Hematopoietic multipotent progenitor cell treated with erythropoietin and hydrocortisone succinate and interleukin-3 and kit ligand, for 17 days (in vitro differentiated cells): ENCODE measurements around the gene TANC1.

ENCODE experiments used
- DNase-seq: peaks from one replicate; pipeline ENCODE4 v3.0.0-alpha.2; 2015; ENCODE audit warnings: low spot score

Gene TANC1

DNA sequence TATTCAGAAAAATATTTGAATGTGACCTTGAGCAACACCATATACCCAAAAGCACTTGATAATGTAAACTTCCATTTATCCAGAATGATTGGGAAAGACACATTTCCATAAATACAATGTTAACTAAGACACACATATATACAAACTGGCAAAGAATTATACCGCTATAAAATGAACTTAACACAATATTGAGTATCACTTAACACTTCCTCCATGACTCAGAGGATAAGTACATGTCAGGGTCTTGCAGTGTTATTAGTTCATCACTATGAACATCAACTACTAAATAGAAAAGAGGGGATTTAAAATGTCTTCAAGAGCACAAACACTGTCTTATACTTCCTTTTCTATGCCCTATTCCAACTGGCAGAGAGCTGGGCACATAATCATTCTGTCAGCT lies 299.5 kb downstream of the TANC1 start:
- DNase-seq, result no peak

DNA sequence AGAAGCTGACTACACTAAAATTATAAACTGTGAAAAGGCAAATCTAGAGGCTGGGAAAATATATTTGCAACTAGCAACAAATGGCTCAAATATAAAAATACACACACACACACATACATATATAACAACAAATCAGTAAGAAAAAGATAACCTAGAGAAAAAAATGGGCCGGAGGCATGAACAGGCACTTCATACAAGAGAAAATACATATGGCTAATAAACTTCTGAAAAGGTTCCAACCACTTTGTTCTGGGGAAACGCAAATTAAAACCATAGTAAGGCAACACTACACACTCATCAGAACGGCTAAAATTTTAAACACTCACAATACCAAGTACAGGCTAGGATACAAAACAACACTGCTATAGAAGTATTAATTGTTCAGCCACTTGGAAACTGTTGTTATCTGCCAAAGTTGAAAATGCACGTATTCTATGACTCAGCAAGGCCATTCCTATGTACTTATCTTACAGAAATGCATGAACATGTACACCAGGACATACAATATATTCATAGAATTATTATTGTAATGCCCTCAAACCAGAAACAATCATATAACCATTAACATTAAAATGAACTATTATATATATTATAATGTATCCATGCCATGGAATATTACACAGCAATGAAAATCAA lies 302.4 kb downstream of the TANC1 start:
- DNase-seq, result no peak

DNA sequence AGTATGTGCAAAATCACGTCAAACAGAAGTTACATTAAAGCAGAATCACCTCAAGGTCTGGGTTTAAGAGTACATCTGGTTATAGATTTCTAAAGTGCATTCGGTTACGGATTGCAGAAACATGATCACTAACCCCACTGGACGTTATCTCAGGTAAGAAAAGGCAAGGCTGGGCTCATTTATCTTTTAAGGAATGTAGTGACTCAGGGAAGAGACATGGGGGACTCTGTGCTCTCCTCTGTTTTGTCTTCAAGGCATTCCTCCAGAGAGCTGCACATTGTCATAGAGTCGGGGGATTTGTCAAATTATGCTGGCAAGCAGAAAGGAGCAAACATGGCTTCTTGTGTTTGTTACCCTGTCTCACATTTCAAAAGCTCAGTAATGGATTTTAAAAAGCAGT lies 303.7 kb downstream of the TANC1 start:
- no peak for DNase-seq

DNA sequence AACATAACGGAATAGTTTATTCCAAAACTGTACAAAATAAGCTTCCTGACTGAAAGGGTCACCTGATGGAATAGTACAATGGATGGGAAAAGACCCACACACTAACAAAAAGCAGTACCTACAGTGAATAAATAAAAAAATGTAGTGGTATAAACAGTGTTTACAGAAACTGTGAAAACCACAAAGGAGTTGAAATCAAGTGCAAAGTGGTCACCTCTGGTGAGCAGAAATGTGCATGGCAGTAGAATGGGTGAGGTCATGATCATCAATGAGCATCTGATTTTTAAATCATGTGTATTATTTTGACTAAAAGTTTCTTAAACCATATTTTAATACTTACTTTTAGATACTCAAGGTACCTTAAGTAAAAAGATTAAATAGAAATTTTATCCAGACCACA lies 306.7 kb downstream of the TANC1 start:
- DNase-seq, result no peak

DNA sequence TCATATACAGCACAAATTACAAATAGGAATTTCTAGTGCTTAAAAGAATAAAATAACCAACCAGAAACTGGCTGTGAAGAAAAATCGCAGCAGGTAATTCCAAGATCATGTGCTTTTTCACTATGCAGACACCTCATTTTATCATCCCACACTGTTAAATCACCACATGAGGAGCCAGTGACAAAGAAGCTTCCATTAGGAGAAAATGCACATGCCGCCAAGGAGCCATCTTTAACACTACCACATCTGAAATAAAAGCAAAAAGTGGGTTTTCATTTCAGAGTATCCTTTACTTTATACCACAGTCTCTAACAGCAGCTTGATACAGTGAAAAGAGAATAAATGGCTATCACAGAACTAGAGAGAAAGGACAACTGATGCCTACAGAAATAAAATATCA lies 311.3 kb downstream of the TANC1 start:
- DNase-seq, result no peak

DNA sequence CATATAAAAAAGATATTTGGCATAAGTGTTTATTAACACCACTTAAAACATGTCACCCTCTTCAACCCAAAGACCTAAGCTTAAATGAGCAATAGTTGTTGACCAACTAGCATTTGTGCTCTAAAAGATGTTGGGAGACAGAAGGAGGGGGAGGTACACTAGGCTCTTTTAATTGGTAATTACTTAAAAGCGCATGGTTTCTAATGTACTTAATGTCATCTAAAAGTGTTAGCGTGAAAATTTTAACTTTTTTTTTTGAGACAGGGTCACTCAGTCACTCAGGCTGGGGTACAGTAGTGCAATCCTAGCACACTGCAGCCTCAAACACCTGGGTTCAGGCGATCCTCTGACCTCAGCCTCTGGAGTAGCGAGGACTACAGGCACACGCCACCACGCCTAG lies 312.6 kb downstream of the TANC1 start:
- DNase-seq, result no peak
